Uterus (tissue), 2 donors: ENCODE measurements around the gene CLPTM1L.
"Not testable (repeated sequence)": the region's sequence is repeated elsewhere in the genome, so short reads cannot be mapped to it uniquely, and the experiment has no call there.

Experiments used
- POLR2A ChIP-seq, 2 donors: fragments of 450-650 bp; IDR thresholded peaks; one replicate each; pipeline ENCODE4 v1.6.1; 2016; ENCODE audit warnings: antibody characterized with exemption in 2 of 2, mild to moderate bottlenecking in 1 of 2, moderate library complexity in 1 of 2
- TF ChIP-seq, protein P1 (sequence below), 4 experiments: fragments of 200-600 bp in 2 of 4; fragments of 450-650 bp in 2 of 4; sonication (generic) in 2 of 4; IDR thresholded peaks; one replicate each; pipeline ENCODE4 v1.5.1; 2016 to 2019; ENCODE audit warnings: antibody characterized with exemption in 4 of 4, mild to moderate bottlenecking in 2 of 4, moderate library complexity in 1 of 4

DNA sequence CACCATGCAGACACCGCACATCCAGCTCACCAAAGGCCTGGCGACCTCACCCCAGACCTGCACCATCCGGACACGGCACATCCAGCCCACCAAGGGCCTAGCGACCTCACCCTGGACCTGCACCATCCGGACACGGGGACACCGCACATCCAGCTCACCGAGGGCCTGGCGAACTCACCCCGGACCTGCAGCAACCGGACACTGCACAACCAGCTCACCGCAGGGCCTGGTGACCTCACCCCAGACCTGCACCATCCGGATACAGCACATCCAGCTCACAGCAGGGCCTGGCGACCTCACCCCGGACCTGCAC is 61.2 kb downstream of the CLPTM1L start:
- TF ChIP-seq, protein P1, sequence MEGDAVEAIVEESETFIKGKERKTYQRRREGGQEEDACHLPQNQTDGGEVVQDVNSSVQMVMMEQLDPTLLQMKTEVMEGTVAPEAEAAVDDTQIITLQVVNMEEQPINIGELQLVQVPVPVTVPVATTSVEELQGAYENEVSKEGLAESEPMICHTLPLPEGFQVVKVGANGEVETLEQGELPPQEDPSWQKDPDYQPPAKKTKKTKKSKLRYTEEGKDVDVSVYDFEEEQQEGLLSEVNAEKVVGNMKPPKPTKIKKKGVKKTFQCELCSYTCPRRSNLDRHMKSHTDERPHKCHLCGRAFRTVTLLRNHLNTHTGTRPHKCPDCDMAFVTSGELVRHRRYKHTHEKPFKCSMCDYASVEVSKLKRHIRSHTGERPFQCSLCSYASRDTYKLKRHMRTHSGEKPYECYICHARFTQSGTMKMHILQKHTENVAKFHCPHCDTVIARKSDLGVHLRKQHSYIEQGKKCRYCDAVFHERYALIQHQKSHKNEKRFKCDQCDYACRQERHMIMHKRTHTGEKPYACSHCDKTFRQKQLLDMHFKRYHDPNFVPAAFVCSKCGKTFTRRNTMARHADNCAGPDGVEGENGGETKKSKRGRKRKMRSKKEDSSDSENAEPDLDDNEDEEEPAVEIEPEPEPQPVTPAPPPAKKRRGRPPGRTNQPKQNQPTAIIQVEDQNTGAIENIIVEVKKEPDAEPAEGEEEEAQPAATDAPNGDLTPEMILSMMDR (IDR thresholded peaks at IDR 0.05), result not testable (repeated sequence)
- TF ChIP-seq POLR2A (IDR thresholded peaks at IDR 0.05), result not testable (repeated sequence)
